ENCODE measurements around the gene DPP10.
A peak's percentile ranks its signal among the peaks of the same experiment; 100 is the strongest.

Gene DPP10

GRCh38 chr2:115484983-115485382 lies 1042.5 kb downstream of the DPP10 start:
- no peak for DNase-seq

GRCh38 chr2:115491186-115491793 lies 1048.8 kb downstream of the DPP10 start:
- DNase-seq = no peak

- no peak for DNase-seq
Observed at GRCh38 chr2:115505331-115505730, 1062.9 kb downstream of the DPP10 start.

- DNase-seq = no peak
Observed at GRCh38 chr2:115520727-115521126, 1078.3 kb downstream of the DPP10 start.

GRCh38 chr2:115524452-115524851 lies 1082.0 kb downstream of the DPP10 start:
- DNase-seq = no peak

GRCh38 chr2:115529627-115530026 lies 1087.2 kb downstream of the DPP10 start:
- no peak for DNase-seq

- no peak for DNase-seq
Observed at GRCh38 chr2:115533081-115533480, 1090.6 kb downstream of the DPP10 start.

GRCh38 chr2:115541814-115542213 lies 1099.4 kb downstream of the DPP10 start:
- DNase-seq = no peak

GRCh38 chr2:115542331-115542730 lies 1099.9 kb downstream of the DPP10 start:
- no peak for DNase-seq

- no peak for DNase-seq
Observed at GRCh38 chr2:115543024-115543423, 1100.6 kb downstream of the DPP10 start.

- no peak for DNase-seq
Observed at GRCh38 chr2:115543461-115543860, 1101.0 kb downstream of the DPP10 start.

GRCh38 chr2:115549611-115550130 lies 1107.2 kb downstream of the DPP10 start:
- DNase-seq = no peak

GRCh38 chr2:115552726-115553125 lies 1110.3 kb downstream of the DPP10 start:
- no peak for DNase-seq

GRCh38 chr2:115554153-115554552 lies 1111.7 kb downstream of the DPP10 start:
- no peak for DNase-seq

- no peak for DNase-seq
Observed at GRCh38 chr2:115558725-115559124, 1116.3 kb downstream of the DPP10 start.

- no peak for DNase-seq
Observed at GRCh38 chr2:115560666-115561065, 1118.2 kb downstream of the DPP10 start.

GRCh38 chr2:115568643-115569042 lies 1126.2 kb downstream of the DPP10 start:
- DNase-seq = no peak

- DNase-seq = no peak
Observed at GRCh38 chr2:115569547-115569946, 1127.1 kb downstream of the DPP10 start.

- DNase-seq = no peak
Observed at GRCh38 chr2:115572746-115573145, 1130.3 kb downstream of the DPP10 start.

- DNase-seq = no peak
Observed at GRCh38 chr2:115573756-115574155, 1131.3 kb downstream of the DPP10 start.

GRCh38 chr2:115574667-115575066 lies 1132.2 kb downstream of the DPP10 start:
- peak; percentile 37 for DNase-seq

GRCh38 chr2:115580784-115581183 lies 1138.3 kb downstream of the DPP10 start:
- no peak for DNase-seq

GRCh38 chr2:115584507-115584906 lies 1142.1 kb downstream of the DPP10 start:
- DNase-seq = peak; percentile 52

- no peak for DNase-seq
Observed at GRCh38 chr2:115596659-115597375, 1154.4 kb downstream of the DPP10 start.

GRCh38 chr2:115603285-115603684 lies 1160.8 kb downstream of the DPP10 start:
- DNase-seq = no peak

All from NCI-H774 (cell line).